A549 treated with Hydrocortisone at 1 μM for 4 hours (cell line): Measurements from ENCODE around the gene HSFX1. TPM values are rescaled to one million over a fixed set of nuclear protein-coding genes. Genes with fewer than 3 reads are reported as not detected.

Experiments used
- total RNA-seq: library from RNA; stranded (reverse); fragments of 200-300 nt; extraction: Qiagen RNA extraction; gene quantifications from 5 replicates; pipeline ENCODE4 v1.2.3, GENCODE V29; 2022

The HSFX1 gene, protein sequence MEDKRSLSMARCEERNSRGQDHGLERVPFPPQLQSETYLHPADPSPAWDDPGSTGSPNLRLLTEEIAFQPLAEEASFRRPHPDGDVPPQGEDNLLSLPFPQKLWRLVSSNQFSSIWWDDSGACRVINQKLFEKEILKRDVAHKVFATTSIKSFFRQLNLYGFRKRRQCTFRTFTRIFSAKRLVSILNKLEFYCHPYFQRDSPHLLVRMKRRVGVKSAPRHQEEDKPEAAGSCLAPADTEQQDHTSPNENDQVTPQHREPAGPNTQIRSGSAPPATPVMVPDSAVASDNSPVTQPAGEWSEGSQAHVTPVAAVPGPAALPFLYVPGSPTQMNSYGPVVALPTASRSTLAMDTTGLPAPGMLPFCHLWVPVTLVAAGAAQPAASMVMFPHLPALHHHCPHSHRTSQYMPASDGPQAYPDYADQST
- total RNA-seq: 0.13 to 0.35 TPM (median 0.31 TPM) in 5 replicates

DNA sequence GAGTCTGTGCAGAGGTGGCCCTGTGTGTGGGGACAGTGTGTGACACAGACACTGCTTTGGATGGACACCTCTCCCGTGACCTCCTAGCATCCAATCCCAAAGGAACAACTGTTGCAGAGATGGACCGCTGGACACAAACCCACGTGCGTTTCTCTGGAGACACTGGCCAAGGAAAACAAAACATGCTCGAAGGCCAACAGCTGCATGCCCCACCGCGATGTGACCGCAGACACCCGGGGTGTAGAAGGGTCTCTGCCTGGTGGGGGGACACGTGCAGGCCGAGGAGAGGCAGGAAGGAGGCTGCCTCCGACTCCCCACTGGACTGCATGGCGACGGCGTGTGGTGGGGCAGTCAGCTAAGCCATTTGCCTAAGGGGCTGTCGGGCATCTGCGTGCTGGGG is at the start of gene HSFX1:
Gene HSFX1, plus strand, starts transcription at position 301 of the 400 bp plus-strand sequence. CDS start 614 bp downstream, outside the sequence.

GRCh38 chrX:149781727-149782126 is 7.9 kb downstream of the HSFX1 start, which contains the start of gene MAGEA9:
Gene MAGEA9 (plus strand): TSS chrX:149781930. CDS start chrX:149786211, 4,281 bp downstream.

Other genes with a start within 250 kb of the HSFX1 start
- 19.1 to 22.1 TPM (median 20.9 TPM) in 5 replicates for gene EOLA1, start 233.1 kb upstream of the HSFX1 start, total RNA-seq
- not detected in 5 replicates for gene HSFX3, start 224.1 kb upstream of the HSFX1 start, total RNA-seq
- not detected in 5 replicates for gene MAGEA9B, start 186.6 kb upstream of the HSFX1 start, total RNA-seq
- gene HSFX2, start 178.8 kb upstream of the HSFX1 start, total RNA-seq: 0.08 to 0.24 TPM (median 0.14 TPM) in 4 of 5 replicates, not detected in the other
- gene TMEM185A, start 142.3 kb upstream of the HSFX1 start, total RNA-seq: 23.1 to 29.7 TPM (median 28.2 TPM) in 5 replicates
- gene MAGEA11, start 62.0 kb upstream of the HSFX1 start, total RNA-seq: 0.06 TPM in 1 of 5 replicates, not detected in the others
- gene MAGEA9, start 7.9 kb downstream of the HSFX1 start, total RNA-seq: not detected in 5 replicates
- not detected in 5 replicates for gene MAGEA8, start 107.1 kb downstream of the HSFX1 start, total RNA-seq
- 0.09 TPM in 1 of 5 replicates, not detected in the others for gene HSFX4, start 155.5 kb downstream of the HSFX1 start, total RNA-seq
- gene EOLA2, start 164.4 kb downstream of the HSFX1 start, total RNA-seq: 55.1 to 63.3 TPM (median 62.4 TPM) in 5 replicates